Measurements from ENCODE around the gene AFG1L. TPM values are rescaled to one million over a fixed set of nuclear protein-coding genes. Genes with fewer than 3 reads are reported as not detected.

The AFG1L gene
- total RNA-seq, 1 donor from 2014 or later: 9.6 TPM

DNA sequence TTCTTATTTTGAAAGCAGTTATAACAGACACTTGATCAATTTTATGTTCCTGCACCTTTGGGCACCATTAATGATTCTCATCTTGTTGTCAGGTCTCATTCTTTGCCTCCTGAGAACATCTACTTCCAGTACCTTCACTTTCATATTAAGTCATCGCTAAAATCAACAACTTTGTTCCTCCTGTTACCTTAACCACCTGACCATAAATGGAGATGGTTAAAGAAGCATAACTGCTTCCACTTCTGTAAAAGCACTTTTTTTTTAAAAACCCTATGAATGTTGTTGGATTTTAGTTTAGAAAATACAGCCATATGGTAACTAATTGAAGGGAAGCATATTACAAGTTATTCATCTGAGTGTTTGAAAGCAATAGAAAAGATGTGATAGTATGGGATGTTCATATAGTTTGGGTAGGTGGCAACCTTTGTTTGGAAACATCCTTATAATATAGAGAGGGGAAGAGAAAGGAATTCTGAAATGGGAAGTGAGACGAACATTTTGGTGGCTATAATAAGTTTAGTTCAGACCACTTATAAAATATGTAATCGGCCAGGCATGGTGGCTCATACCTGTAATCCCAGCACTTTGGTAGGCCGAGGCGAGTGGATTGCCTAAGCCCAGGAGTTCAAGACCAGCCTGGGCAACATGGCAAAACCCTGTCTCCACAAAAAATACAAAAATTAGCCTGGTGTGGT is 53.9 kb downstream of the AFG1L start:
- peaks cover 3% of the 10 kb centered on the region for H3K36me3 Mint-ChIP-seq
- H3K4me3 Mint-ChIP-seq: no peak overlapping the region
- no peaks in the 10 kb centered on the region for H3K27me3 Mint-ChIP-seq
- no peaks in the 10 kb centered on the region for H3K4me1 Mint-ChIP-seq (ENCODE audit: unreplicated experiment)
- H3K9me3 Mint-ChIP-seq: no peaks in the 10 kb centered on the region
- no peak overlapping the region for H3K27ac Mint-ChIP-seq
- TF ChIP-seq, protein P1, sequence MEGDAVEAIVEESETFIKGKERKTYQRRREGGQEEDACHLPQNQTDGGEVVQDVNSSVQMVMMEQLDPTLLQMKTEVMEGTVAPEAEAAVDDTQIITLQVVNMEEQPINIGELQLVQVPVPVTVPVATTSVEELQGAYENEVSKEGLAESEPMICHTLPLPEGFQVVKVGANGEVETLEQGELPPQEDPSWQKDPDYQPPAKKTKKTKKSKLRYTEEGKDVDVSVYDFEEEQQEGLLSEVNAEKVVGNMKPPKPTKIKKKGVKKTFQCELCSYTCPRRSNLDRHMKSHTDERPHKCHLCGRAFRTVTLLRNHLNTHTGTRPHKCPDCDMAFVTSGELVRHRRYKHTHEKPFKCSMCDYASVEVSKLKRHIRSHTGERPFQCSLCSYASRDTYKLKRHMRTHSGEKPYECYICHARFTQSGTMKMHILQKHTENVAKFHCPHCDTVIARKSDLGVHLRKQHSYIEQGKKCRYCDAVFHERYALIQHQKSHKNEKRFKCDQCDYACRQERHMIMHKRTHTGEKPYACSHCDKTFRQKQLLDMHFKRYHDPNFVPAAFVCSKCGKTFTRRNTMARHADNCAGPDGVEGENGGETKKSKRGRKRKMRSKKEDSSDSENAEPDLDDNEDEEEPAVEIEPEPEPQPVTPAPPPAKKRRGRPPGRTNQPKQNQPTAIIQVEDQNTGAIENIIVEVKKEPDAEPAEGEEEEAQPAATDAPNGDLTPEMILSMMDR (conservative IDR thresholded peaks at IDR 0.05): no peak
- DNase-seq (ENCODE audit: extremely low spot score, unreplicated experiment): no peak

DNA sequence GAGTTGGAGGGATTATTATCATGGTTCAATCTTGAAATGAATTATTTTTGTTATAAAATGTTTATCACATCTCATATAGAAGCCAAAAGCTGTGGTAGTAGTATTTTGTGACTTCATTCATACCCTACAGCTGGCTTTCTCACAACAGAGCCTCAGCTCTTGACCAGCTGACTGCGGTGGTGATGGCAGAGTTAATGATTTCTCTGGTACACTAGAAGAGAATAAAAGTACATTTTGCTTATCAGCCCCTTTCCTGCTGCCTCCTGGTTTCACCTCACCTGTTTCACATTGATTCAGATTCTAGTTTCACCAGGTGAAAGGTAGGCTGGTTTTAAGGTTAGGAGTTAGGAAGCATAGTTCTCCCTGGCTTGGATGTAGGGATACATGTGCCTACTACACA is 55.7 kb downstream of the AFG1L start:
- Mint-ChIP-seq H3K9me3 (no peaks in the 10 kb centered on the region), H3K27ac (peak overlapping the region; percentile 70), H3K4me3 (no peak overlapping the region), H3K27me3 (no peaks in the 10 kb centered on the region), H3K4me1 (ENCODE audit: unreplicated experiment) (no peaks in the 10 kb centered on the region), H3K36me3 (peaks cover 3% of the 10 kb centered on the region)
- DNase-seq (ENCODE audit: extremely low spot score, unreplicated experiment): no peak
- TF ChIP-seq, protein P1 (conservative IDR thresholded peaks at IDR 0.05): no peak

DNA sequence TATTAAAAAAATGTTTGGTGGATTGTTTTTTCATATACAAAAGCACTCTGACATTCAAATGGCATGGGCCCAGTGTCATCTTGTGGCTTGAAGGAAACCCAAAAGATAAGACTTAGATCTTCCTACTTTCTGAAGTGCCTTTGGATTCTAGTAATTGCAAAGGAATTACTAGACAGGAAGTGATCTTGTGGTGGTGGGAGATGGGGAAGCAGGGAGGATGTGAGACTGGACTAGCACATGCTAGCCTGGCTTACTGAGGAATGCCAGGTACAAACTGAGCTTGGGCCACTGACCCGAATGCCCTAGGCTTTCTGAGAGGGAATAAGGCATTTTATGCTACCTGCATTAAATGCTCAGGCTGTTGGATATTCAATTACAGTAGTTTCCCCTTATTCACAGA is 59.0 kb downstream of the AFG1L start:
- H3K27ac Mint-ChIP-seq: no peak overlapping the region
- no peak for DNase-seq (ENCODE audit: extremely low spot score, unreplicated experiment)

DNA sequence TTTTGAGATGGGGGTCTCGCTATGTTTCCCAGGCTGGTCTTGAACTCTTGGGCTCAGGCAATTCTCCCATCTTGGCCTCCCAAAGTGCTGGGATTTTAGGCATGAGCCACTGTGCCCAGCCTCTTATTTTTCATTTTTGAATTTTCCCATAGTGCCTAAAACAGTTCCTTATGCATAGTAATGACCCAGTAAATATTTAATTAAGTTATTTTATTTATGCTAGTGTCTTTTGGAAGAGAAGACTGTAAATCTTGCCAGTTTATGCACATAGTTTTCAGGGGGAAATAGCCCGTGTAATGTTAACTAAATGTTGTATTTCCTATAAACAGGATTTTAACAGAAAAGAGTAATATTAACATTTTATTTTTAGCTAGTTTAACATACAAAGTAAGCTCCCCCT is 60.3 kb downstream of the AFG1L start:
- H3K27ac Mint-ChIP-seq: no peak overlapping the region
- no peaks in the 10 kb centered on the region for H3K9me3 Mint-ChIP-seq
- TF ChIP-seq, protein P1 (conservative IDR thresholded peaks at IDR 0.05): no peak
- peaks cover 4% of the 10 kb centered on the region for H3K36me3 Mint-ChIP-seq
- H3K27me3 Mint-ChIP-seq: no peaks in the 10 kb centered on the region
- H3K4me1 Mint-ChIP-seq (ENCODE audit: unreplicated experiment): peaks cover 3% of the 10 kb centered on the region
- no peak overlapping the region for H3K4me3 Mint-ChIP-seq
- DNase-seq (ENCODE audit: extremely low spot score, unreplicated experiment): no peak

More for the DNA sequence above, 59.0 kb downstream of the AFG1L start:
- H3K36me3 Mint-ChIP-seq: no peaks in the 10 kb centered on the region
- H3K4me3 Mint-ChIP-seq: no peak overlapping the region
- no peaks in the 10 kb centered on the region for H3K27me3 Mint-ChIP-seq
- peaks cover 3% of the 10 kb centered on the region for H3K4me1 Mint-ChIP-seq (ENCODE audit: unreplicated experiment)
- no peaks in the 10 kb centered on the region for H3K9me3 Mint-ChIP-seq
- TF ChIP-seq, protein P1 (conservative IDR thresholded peaks at IDR 0.05): no peak

DNA sequence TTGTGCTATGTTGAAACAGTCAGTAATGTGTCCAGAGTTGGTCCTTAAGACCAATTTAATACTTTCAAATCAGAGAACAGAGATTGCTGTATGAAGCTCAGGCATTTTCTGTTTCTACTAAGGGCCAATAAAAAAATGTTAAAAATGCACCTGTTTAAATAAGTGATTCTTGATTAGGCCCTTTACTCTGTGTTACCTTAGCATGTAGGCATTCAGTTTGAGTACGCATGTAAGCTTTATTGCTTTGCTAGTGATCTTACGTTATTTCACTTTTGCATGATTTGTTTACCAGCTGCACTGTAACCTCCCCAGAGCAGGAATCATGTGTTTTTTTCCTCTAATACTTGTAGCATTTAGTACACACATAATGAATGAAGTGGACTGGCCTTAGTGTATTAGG is 61.0 kb downstream of the AFG1L start:
- H3K36me3 Mint-ChIP-seq: peaks cover 4% of the 10 kb centered on the region

More for the DNA sequence above, 61.0 kb downstream of the AFG1L start:
- peaks cover 3% of the 10 kb centered on the region for H3K4me1 Mint-ChIP-seq (ENCODE audit: unreplicated experiment)
- H3K27me3 Mint-ChIP-seq: no peaks in the 10 kb centered on the region
- no peak overlapping the region for H3K27ac Mint-ChIP-seq
- DNase-seq (ENCODE audit: extremely low spot score, unreplicated experiment): no peak
- TF ChIP-seq, protein P1 (conservative IDR thresholded peaks at IDR 0.05): no peak
- no peaks in the 10 kb centered on the region for H3K9me3 Mint-ChIP-seq
- H3K4me3 Mint-ChIP-seq: no peak overlapping the region

Measured in type B pancreatic cell (in vitro differentiated cells).